T-cell (primary cell): ENCODE results near the gene EFCAB6. TPM values are rescaled to one million over a fixed set of nuclear protein-coding genes. Genes with fewer than 3 reads are reported as not detected.

Experiments
- ATAC-seq, 4 experiments: fragments of 200-7000 bp in 3 of 4; fragments of 150-1000 bp in 1 of 4; cut with Tn5 transposase; replicated peaks in 1 of 4; 1 replicate in 3 of 4; 2 replicates in 1 of 4; pipeline ENCODE4 v1.10.0; 2021; ENCODE audit warnings: moderate library complexity in 3 of 4, mild to moderate bottlenecking in 2 of 4, moderate number of reproducible peaks in 1 of 4
- CTCF ChIA-PET, 2 donors: fragments of 300-600 bp; sonication (Branson Sonifier 250); formaldehyde crosslinking; loops; one replicate each; lab custom pipeline; 2022; ENCODE audit warnings: antibody characterized with exemption in 2 of 2; lab: Charles Lee
- POLR2A ChIA-PET, 2 donors: fragments of 300-600 bp; sonication (Branson Sonifier 250); formaldehyde crosslinking; loops; one replicate each; lab custom pipeline; 2022; ENCODE audit warnings: antibody characterized with exemption in 2 of 2; lab: Charles Lee
- DNase-seq, 35 experiments: peaks; one replicate each; pipeline versions ENCODE4 v3.0.0 to v3.0.0-alpha.2; 2013 to 2023
- H3K27ac ChIP-seq: one replicate; pipeline ENCODE4 v1.5.1; 2013; ENCODE audit warnings: low read length
- H3K27me3 ChIP-seq, 2 experiments: replicated peaks in 1 of 2; 1 replicate in 1 of 2; 2 replicates in 1 of 2; pipeline versions ENCODE4 v1.6.1 to v1.7.0; 2013; ENCODE audit warnings: low read length in 1 of 2, mixed read lengths in 1 of 2; ENCODE audit not compliant: control insufficient read depth in 2 of 2, insufficient read depth in 2 of 2; ENCODE audit errors: extremely low read depth in 1 of 2
- H3K36me3 ChIP-seq, 2 donors: 1 replicate in 1 of 2; 2 replicates in 1 of 2; pipeline versions ENCODE4 v1.6.1 to v1.7.0; 2013; ENCODE audit warnings: low read length in 1 of 2; ENCODE audit not compliant: control insufficient read depth in 2 of 2, insufficient read depth in 1 of 2; ENCODE audit errors: extremely low read depth in 1 of 2
- H3K4me1 ChIP-seq, 2 experiments: 1 replicate in 1 of 2; 2 replicates in 1 of 2; pipeline versions ENCODE4 v1.6.1 to v1.7.0; 2013; ENCODE audit warnings: low read length in 2 of 2, mixed read lengths in 1 of 2; ENCODE audit not compliant: insufficient read depth in 2 of 2, control insufficient read depth in 1 of 2; ENCODE audit errors: extremely low read depth in 1 of 2
- H3K4me3 ChIP-seq, 2 donors: 1 replicate in 1 of 2; 2 replicates in 1 of 2; pipeline versions ENCODE4 v1.5.1 to v1.7.0; 2013; ENCODE audit warnings: mild to moderate bottlenecking in 2 of 2, low read length in 1 of 2, moderate library complexity in 1 of 2; ENCODE audit not compliant: control insufficient read depth in 1 of 2; ENCODE audit errors: extremely low read depth in 1 of 2
- H3K9me3 ChIP-seq: 2 replicates; pipeline ENCODE4 v1.7.0; 2013
- H3K27ac Mint-ChIP-seq, 2 donors: one replicate each; pipeline ENCODE4 v1.8.0; 2020 to 2021; ENCODE audit warnings: mild to moderate bottlenecking in 2 of 2, mixed read lengths in 2 of 2
- H3K27me3 Mint-ChIP-seq, 2 donors: one replicate each; pipeline ENCODE4 v1.8.0; 2021 to 2022; ENCODE audit warnings: mixed read lengths in 2 of 2
- H3K36me3 Mint-ChIP-seq: one replicate; pipeline ENCODE4 v1.8.0; 2021; ENCODE audit warnings: mixed read lengths
- H3K4me1 Mint-ChIP-seq, 3 donors: one replicate each; pipeline ENCODE4 v1.8.0; 2020 to 2022; ENCODE audit warnings: mixed read lengths in 3 of 3, mild to moderate bottlenecking in 1 of 3
- H3K4me3 Mint-ChIP-seq, 3 donors: one replicate each; pipeline ENCODE4 v1.8.0; 2020 to 2022; ENCODE audit warnings: mild to moderate bottlenecking in 3 of 3, mixed read lengths in 3 of 3, moderate library complexity in 3 of 3
- H3K9me3 Mint-ChIP-seq, 3 donors: one replicate each; pipeline ENCODE4 v1.8.0; 2020 to 2022; ENCODE audit warnings: mixed read lengths in 3 of 3
- WGBS: methylation state at CpG from one replicate; pipeline ENCODE4 v1.1.5; 2013; ENCODE audit warnings: missing lambda C conversion rate; ENCODE audit not compliant: insufficient coverage; 5-methylcytosine and 5-hydroxymethylcytosine counted together
- total RNA-seq, 35 experiments: library from RNA in 6 of 35; stranded (reverse) in 6 of 35; fragments of 120-200 nt in 1 of 35; gene quantifications; one replicate each; pipeline versions ENCODE4 v1.2.1 to v1.2.4 and lab custom pipeline; 2013 to 2026

Gene EFCAB6
- total RNA-seq, 5 donors from 2014 or later (not counting 1 experiment from before 2014, with no cell fraction given) = 0.26 to 0.89 (median 0.53) TPM

- Mint-ChIP-seq H3K27ac (no peak overlapping the region), H3K27me3 (peaks cover 4 to 11% of the 10 kb centered on the region in 2 donors), H3K4me1 (no peaks in the 10 kb centered on the region), H3K4me3 (no peak overlapping the region), H3K36me3 (no peaks in the 10 kb centered on the region), H3K9me3 (no peaks in the 10 kb centered on the region)
- ATAC-seq (no peak), DNase-seq (no peak)
- ChIA-PET CTCF (no interaction called here), POLR2A (no interaction called here)
- Histone ChIP-seq H3K27ac (no peak overlapping the region), H3K9me3 (no peaks in the 10 kb centered on the region), H3K27me3 (peaks cover 0 to 20% of the 10 kb centered on the region in 2 experiments), H3K4me1 (no peaks in the 10 kb centered on the region), H3K36me3 (no peaks in the 10 kb centered on the region), H3K4me3 (no peak overlapping the region)
- WGBS = 81% methylated on average over 27 of the region's 33 CpGs
Observed at GRCh38 chr22:43831561-43832392, 19.7 kb upstream of the EFCAB6 start.

DNA sequence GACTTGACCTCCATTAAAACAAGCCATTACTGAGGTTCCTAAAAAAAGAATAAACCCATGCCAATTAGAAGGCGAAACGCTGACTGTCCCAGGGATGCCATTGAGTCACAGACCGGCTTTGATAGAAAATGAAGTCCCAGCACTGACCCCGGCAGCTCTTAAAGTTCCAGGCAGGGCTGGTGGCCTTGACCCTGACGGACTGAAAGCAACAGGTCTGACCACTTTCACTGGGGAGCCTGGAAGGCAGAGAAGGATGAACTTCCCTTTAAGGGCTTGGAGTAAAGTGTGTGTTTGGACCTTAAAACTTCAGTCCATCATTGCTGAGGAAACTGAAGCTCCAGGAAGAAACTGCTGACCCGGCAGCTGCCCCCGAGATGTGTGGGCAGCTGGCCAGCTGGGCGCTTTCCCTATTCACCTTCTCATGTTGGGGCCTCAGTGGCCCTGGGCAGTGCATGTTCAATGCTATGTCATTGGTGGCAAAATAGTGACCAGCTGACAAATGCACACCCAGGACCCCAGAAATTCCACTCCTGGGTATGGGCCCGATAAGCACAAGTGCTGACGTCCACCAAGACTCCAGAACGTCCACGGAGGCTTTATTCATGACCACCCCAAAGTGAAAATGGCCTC is 18.9 kb upstream of the EFCAB6 start:
- no peaks in the 10 kb centered on the region for H3K9me3 Mint-ChIP-seq
- H3K4me1 Mint-ChIP-seq = no peaks in the 10 kb centered on the region
- Histone ChIP-seq H3K27ac (no peak overlapping the region), H3K9me3 (no peaks in the 10 kb centered on the region), H3K4me3 (no peak overlapping the region), H3K4me1 (no peaks in the 10 kb centered on the region), H3K36me3 (no peaks in the 10 kb centered on the region), H3K27me3 (peaks cover 0 to 18% of the 10 kb centered on the region in 2 experiments)
- POLR2A ChIA-PET = no interaction called here
- H3K27ac Mint-ChIP-seq = no peak overlapping the region
- H3K27me3 Mint-ChIP-seq = peaks cover 4 to 11% of the 10 kb centered on the region in 2 donors
- H3K36me3 Mint-ChIP-seq = no peaks in the 10 kb centered on the region
- DNase-seq (no peak), ATAC-seq (no peak)
- 81% methylated on average over 10 of the region's 12 CpGs for WGBS
- no peak overlapping the region for H3K4me3 Mint-ChIP-seq
- CTCF ChIA-PET = no interaction called here

DNA sequence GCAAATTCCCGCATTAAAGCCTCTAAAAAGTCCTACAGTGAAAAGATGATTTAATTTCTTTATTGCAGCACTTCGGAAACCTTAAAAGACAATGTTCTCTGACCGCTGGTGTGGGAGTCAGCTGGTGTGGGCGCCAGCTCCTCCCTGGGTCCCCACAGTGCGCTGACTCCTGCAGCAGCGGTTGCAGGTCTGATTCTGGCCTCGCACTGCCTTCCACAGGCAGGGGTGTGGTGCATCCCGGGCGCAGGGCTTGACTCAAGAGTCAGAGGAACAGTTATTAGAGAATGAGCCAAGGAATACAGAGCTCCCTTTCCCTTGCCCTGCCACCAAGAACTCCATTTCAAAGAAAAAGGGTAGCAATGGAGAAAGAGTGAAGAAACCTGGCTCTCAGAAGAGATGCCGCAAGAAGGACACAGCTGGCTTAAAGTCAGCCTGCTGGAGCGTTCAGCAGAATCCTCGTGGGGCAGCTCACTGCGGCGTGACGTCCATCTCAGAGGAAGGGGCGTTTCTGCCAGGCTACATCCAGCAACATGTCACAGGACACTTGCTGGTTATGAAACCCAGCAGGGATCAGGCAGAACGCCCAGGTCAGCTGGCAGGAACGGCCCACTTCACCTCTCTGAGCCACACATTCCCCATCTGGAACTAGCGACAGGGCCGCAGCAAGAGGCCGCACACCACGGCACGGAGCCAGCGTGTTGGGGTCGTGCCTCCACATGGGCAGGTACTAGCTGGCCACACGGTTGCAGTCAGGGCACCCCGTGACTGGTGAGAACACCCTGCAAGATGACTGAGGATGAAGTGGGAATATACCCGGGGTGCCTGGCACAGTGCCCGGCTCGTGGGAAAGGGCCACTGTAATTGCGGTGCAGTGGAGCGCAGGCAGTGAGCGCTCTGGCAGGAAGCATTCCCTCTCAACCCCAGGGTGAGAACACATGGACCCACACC is 18.1 kb upstream of the EFCAB6 start:
- POLR2A ChIA-PET = no interaction called here
- H3K36me3 Mint-ChIP-seq = no peaks in the 10 kb centered on the region
- H3K4me1 Mint-ChIP-seq = no peaks in the 10 kb centered on the region
- H3K27me3 ChIP-seq = peaks cover 0 to 12% of the 10 kb centered on the region in 2 experiments
- peaks cover 7 to 12% of the 10 kb centered on the region in 2 donors for H3K27me3 Mint-ChIP-seq
- no peaks in the 10 kb centered on the region for H3K36me3 ChIP-seq
- H3K4me3 Mint-ChIP-seq = no peak overlapping the region
- H3K9me3 ChIP-seq = no peaks in the 10 kb centered on the region
- no peak overlapping the region for H3K27ac Mint-ChIP-seq
- no peak for DNase-seq
- CTCF ChIA-PET = no interaction called here
- no peak for ATAC-seq
- WGBS = 84% methylated on average over 20 of the region's 33 CpGs
- H3K27ac ChIP-seq = no peak overlapping the region
- no peaks in the 10 kb centered on the region for H3K4me1 ChIP-seq
- H3K9me3 Mint-ChIP-seq = no peaks in the 10 kb centered on the region
- H3K4me3 ChIP-seq = no peak overlapping the region

DNA sequence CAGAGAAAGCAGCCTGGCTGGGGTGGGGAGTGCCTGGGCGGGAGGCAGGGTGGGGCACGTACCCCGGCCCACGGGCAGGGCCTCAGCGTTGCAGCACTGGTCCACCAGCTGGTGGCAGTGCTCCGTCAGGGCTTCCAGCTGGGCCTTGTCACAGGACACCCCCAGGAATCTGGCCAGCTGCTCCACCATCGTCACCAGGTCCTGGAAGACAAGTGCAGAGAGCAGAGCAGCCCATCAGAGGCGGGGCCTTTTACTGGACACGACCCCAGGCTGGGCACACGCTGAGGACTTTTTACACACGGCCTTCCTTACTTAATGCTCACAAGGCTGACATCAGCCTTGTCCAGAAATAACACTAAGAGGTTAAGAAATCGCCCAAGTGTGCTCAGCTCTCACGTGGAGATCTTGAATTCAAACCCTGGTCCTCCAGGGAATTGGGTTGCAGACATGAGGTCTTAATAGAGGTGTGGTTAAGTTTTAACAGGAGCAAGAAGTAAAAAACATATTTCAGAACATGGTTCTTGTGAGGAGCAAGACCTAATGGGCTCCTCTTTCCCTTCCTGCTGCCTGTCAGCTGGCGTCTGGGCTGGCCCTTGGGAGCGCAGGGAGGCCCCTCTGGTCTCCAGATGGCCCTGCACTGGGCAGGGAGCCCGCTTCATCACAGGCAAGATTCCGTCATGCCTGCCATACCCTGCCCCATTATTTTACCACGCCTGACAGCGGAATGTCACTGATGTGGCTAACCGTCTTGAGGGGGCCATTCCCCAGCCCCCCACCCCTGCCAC is 17.1 kb upstream of the EFCAB6 start:
- POLR2A ChIA-PET = no interaction called here
- Mint-ChIP-seq H3K27me3 (peaks cover 14 to 20% of the 10 kb centered on the region in 2 donors), H3K9me3 (no peaks in the 10 kb centered on the region), H3K36me3 (no peaks in the 10 kb centered on the region), H3K4me3 (no peak overlapping the region), H3K27ac (no peak overlapping the region), H3K4me1 (no peaks in the 10 kb centered on the region)
- Histone ChIP-seq H3K4me3 (no peak overlapping the region), H3K4me1 (no peaks in the 10 kb centered on the region), H3K9me3 (no peaks in the 10 kb centered on the region), H3K27me3 (peaks cover 0 to 18% of the 10 kb centered on the region in 2 experiments), H3K36me3 (no peaks in the 10 kb centered on the region), H3K27ac (no peak overlapping the region)
- DNase-seq = no peak
- CTCF ChIA-PET = no interaction called here
- no peak for ATAC-seq
- 82% methylated on average over 15 of the region's 20 CpGs for WGBS

- Histone ChIP-seq H3K36me3 (no peaks in the 10 kb centered on the region), H3K27ac (no peak overlapping the region), H3K4me3 (no peak overlapping the region), H3K4me1 (no peaks in the 10 kb centered on the region), H3K9me3 (no peaks in the 10 kb centered on the region), H3K27me3 (peaks cover 0 to 23% of the 10 kb centered on the region in 2 experiments)
- peaks cover 15 to 21% of the 10 kb centered on the region in 2 donors for H3K27me3 Mint-ChIP-seq
- ChIA-PET POLR2A (no interaction called here), CTCF (no interaction called here)
- H3K4me1 Mint-ChIP-seq = no peaks in the 10 kb centered on the region
- 84% methylated on average over 5 of the region's 6 CpGs for WGBS
- ATAC-seq = no peak
- no peaks in the 10 kb centered on the region for H3K9me3 Mint-ChIP-seq
- DNase-seq = no peak
- no peak overlapping the region for H3K27ac Mint-ChIP-seq
- H3K36me3 Mint-ChIP-seq = no peaks in the 10 kb centered on the region
- H3K4me3 Mint-ChIP-seq = no peak overlapping the region
Observed at GRCh38 chr22:43828725-43828997, 16.6 kb upstream of the EFCAB6 start.
